Lower lobe of right lung (tissue), 2 donors: ENCODE measurements around the gene PLEKHA7. TPM values are rescaled to one million over a fixed set of nuclear protein-coding genes. Genes with fewer than 3 reads are reported as not detected.
A peak's percentile ranks its signal among the peaks of the same experiment; 100 is the strongest.

ENCODE experiments used
- ATAC-seq, 2 donors: fragments of 200-7000 bp; cut with Tn5 transposase; one replicate each; pipeline ENCODE4 v1.9.1; 2020 to 2022; ENCODE audit warnings: mild to moderate bottlenecking in 2 of 2, moderate library complexity in 2 of 2
- DNase-seq: peaks from one replicate; pipeline ENCODE4 v3.0.0-alpha.2; 2020
- H3K27ac ChIP-seq: fragments of 200-600 bp; one replicate; pipeline ENCODE4 v1.8.0; 2022
- H3K27me3 ChIP-seq: fragments of 200-600 bp; one replicate; pipeline ENCODE4 v1.8.0; 2022; ENCODE audit warnings: low read depth
- H3K36me3 ChIP-seq: fragments of 200-600 bp; one replicate; pipeline ENCODE4 v1.8.0; 2022; ENCODE audit warnings: mild to moderate bottlenecking
- H3K4me1 ChIP-seq: fragments of 200-600 bp; one replicate; pipeline ENCODE4 v1.8.0; 2022
- H3K4me3 ChIP-seq: fragments of 200-600 bp; one replicate; pipeline ENCODE4 v1.8.0; 2022; ENCODE audit warnings: mild to moderate bottlenecking
- H3K9me3 ChIP-seq: fragments of 200-600 bp; one replicate; pipeline ENCODE4 v1.8.0; 2022
- intact Hi-C: fragments of 100-400 bp; cut with DNase I; formaldehyde crosslinking; loops from one replicate; pipeline ENCODE4 v1.11.0; 2022
- total RNA-seq: library from RNA; stranded (reverse); fragmentation: NEBNext Ultra II Directional; extraction: Animal tissue kit (Norgen Biotek cat#: 25700); gene quantifications from one replicate; pipeline ENCODE4 v1.2.1, GENCODE V29; 2021
- TF ChIP-seq, protein P1 (sequence below): fragments of 200-600 bp; IDR thresholded peaks from one replicate; pipeline ENCODE4 v1.8.0; 2022; ENCODE audit warnings: antibody characterized with exemption, mild to moderate bottlenecking
- donor health status: DM: no; HTN: yes; CAD: no; lungs with severe emphysema.

PLEKHA7 gene
- total RNA-seq, 1 donor from 2014 or later: 44.0 TPM

DNA sequence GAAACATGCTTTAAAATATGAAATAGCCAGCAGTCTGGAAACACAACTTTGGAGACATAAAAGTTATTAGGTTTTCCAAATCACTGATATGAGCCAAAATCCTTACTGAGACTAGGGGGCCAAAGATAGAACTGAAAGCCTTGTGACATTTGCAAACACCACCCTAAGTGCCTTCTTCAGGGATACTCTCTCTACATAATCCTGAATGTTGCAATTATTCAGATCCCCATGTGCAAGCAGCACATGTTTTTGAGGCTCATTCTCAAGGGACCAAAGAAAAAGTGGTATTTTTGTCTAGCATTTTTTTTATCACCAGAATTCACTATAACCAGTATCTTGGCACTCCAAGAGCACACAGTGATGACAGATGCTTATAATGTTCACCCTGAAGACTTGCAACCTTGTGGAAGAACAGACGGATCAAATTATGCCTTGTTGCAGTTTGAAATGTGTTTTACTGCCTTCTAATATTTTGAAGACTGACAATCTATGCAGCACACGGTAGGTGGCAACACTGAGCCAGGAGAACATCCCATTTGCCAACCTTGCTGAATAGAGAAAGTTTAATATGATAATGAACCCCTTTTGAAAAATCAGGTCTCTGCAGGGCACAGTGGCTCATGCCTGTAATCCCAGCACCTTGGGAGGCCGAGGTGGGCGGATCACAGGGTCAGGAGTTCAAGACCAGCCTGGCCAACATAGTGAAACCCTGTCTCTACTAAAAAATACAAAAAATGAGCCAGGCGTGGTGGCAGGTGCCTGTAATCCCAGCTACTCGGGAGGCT lies 78.5 kb downstream of the PLEKHA7 start:
- H3K9me3 ChIP-seq: no peaks in the 10 kb centered on the region
- peak; percentile 55 to 80 for ATAC-seq
- no peak overlapping the region for H3K4me3 ChIP-seq
- intact Hi-C loops: no loop called here
- H3K27me3 ChIP-seq: no peaks in the 10 kb centered on the region
- no peak for DNase-seq
- no peaks in the 10 kb centered on the region for H3K4me1 ChIP-seq
- TF ChIP-seq, protein P1, sequence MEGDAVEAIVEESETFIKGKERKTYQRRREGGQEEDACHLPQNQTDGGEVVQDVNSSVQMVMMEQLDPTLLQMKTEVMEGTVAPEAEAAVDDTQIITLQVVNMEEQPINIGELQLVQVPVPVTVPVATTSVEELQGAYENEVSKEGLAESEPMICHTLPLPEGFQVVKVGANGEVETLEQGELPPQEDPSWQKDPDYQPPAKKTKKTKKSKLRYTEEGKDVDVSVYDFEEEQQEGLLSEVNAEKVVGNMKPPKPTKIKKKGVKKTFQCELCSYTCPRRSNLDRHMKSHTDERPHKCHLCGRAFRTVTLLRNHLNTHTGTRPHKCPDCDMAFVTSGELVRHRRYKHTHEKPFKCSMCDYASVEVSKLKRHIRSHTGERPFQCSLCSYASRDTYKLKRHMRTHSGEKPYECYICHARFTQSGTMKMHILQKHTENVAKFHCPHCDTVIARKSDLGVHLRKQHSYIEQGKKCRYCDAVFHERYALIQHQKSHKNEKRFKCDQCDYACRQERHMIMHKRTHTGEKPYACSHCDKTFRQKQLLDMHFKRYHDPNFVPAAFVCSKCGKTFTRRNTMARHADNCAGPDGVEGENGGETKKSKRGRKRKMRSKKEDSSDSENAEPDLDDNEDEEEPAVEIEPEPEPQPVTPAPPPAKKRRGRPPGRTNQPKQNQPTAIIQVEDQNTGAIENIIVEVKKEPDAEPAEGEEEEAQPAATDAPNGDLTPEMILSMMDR: peak; percentile 54
- no peaks in the 10 kb centered on the region for H3K36me3 ChIP-seq
- no peak overlapping the region for H3K27ac ChIP-seq

DNA sequence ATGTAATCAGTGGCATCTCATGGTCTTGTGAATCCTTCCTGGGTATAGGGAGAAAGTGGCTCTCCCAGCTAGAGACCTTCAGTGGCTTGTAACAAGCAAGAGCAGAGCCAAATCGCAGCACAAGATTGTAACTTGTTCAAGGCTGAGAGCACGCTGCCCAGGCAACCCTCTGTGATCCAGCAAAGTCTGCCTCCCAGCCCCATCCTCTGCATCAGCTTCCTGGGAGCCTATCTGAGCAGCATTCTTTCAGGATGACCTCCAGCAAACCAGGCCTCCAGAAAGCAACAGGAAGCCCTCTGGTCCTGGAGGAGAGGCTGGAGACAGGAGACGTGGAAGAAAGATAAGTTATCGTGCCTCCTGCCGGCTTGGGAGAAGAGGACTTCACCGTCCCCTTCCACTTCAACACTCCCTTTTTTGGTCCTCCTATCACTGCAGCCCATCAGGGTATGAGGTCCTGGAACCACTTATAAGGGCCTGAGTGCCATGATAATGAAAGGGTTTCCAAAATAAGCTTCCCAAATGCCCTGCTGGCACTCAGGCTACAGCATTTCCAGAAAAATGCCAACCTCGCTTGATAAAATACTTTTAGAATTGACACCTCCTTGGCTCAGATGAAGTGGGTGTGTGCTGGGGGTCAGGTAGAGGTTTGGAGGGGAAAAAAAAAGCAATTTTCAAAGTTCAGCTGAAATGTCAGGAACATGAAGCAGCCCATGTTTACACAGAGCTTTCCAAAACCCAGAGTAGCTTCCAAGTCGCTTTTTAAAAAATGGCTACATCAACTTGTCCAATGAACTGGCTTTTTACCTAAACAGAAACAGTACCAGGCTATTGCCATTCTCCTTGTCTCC lies 80.2 kb downstream of the PLEKHA7 start:
- Histone ChIP-seq H3K36me3 (no peaks in the 10 kb centered on the region), H3K9me3 (no peaks in the 10 kb centered on the region), H3K4me3 (no peak overlapping the region), H3K4me1 (no peaks in the 10 kb centered on the region), H3K27me3 (no peaks in the 10 kb centered on the region), H3K27ac (no peak overlapping the region)
- TF ChIP-seq, protein P1: no peak
- intact Hi-C loops: no loop called here
- ATAC-seq (no peak), DNase-seq (no peak)

DNA sequence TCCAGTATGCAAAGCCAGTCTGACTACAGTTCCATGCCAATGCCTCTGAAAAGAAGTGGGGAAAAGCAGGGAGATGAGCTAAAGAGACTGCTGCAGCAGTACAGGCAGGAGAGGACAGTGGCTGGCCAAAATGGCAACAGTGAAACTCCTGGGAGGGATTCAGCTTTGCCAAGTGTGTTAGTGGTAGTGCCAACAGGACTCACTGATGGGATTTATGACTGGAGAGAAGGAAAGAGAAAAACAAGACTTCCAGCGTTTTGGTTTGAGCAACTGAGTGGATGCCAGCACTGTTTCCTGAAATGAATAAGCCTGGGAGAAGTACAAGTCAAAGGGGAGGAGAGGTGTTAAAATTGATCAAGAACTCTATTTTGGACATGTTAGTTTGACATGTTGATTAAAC lies 80.9 kb downstream of the PLEKHA7 start:
- Histone ChIP-seq H3K4me1 (no peaks in the 10 kb centered on the region), H3K27ac (no peak overlapping the region), H3K4me3 (no peak overlapping the region), H3K9me3 (no peaks in the 10 kb centered on the region), H3K27me3 (no peaks in the 10 kb centered on the region), H3K36me3 (no peaks in the 10 kb centered on the region)
- TF ChIP-seq, protein P1: no peak
- DNase-seq: no peak
- no peak for ATAC-seq
- intact Hi-C loops: no loop called here

DNA sequence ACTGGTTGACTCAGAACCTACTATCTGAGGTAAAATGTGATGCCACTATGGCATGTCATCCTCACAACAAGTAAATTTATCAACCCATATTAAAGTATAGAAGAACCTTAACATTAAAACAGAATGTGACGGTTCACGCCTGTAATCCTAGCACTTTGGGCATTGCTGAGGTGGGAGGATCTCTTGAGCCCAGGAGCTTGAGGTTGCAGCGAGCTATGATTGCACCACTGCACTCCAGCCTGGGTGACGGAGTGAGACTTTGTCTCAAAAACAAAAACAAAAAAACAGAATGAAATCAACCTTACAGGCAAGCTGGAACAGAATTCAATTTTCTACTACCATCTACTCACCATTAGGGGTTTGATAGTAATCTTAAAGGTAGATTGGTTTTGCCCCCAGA lies 86.2 kb downstream of the PLEKHA7 start:
- Histone ChIP-seq H3K27me3 (peaks cover 30% of the 10 kb centered on the region), H3K4me1 (peaks cover 22% of the 10 kb centered on the region), H3K4me3 (no peak overlapping the region), H3K36me3 (no peaks in the 10 kb centered on the region), H3K9me3 (no peaks in the 10 kb centered on the region), H3K27ac (no peak overlapping the region)
- intact Hi-C loops: no loop called here
- TF ChIP-seq, protein P1: no peak
- ATAC-seq (no peak), DNase-seq (no peak)

DNA sequence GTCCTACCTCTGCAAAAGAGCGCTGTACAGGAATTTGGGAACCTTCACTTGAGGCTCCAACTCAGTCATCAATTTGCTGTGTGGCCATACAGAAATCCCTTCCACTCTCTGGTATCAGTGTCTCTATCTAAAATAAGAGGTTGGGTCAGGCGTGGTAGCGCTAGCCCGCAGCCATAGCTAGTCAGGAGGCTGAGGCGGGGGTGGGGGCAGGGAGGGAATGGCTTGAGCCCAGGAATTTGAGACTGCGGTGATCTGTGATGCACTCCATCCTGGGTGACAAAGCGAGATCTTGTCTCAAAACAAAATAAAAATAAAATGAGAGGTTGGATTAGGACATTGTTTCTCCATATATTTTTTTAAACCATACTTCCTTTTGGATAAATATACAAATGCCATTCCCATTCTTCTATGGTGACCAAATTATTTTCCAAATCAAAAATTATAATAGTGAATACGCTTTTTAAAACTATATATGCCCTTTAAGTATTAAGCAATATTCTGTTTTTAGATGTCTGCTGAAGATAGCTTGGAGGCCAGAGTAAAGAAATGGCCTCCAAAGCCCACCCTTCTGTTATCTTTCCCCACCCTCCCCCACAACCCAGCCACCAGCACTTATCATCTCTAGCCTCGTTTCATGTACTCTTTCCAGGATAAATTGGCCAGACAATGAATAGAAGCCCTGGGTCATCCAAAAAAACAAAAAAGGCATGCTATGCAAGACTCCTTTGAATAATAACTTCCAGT lies 87.2 kb downstream of the PLEKHA7 start:
- TF ChIP-seq, protein P1: no peak
- no peak overlapping the region for H3K27ac ChIP-seq
- ATAC-seq (no peak), DNase-seq (no peak)
- H3K4me1 ChIP-seq: peaks cover 22% of the 10 kb centered on the region
- H3K27me3 ChIP-seq: peaks cover 30% of the 10 kb centered on the region
- no peaks in the 10 kb centered on the region for H3K36me3 ChIP-seq
- H3K4me3 ChIP-seq: no peak overlapping the region
- no peaks in the 10 kb centered on the region for H3K9me3 ChIP-seq
- intact Hi-C loops: no loop called here
